HCT116 (cell line): ENCODE measurements around the gene VPS11. TPM values are rescaled to one million over a fixed set of nuclear protein-coding genes. Genes with fewer than 3 reads are reported as not detected.

Experiments used
- ATAC-seq: fragments of 200-7000 bp; cut with Tn5 transposase; 2 replicates; pipeline ENCODE4 v1.9.1; 2020; ENCODE audit warnings: mild to moderate bottlenecking, moderate library complexity
- BruUV-seq: library from RNA; stranded (reverse); fragments of 400-500 nt; replicated peaks from 2 replicates; lab custom pipeline; 2021; lab: Mats Ljungman, UMichigan
- CTCF ChIA-PET: fragments of 300-600 bp; sonication (Branson Sonifier 250); formaldehyde crosslinking; loops from one replicate; lab custom pipeline; 2021; ENCODE audit warnings: antibody characterized with exemption; lab: Charles Lee
- POLR2A ChIA-PET: fragments of 300-600, 350-600 bp; sonication (Branson Sonifier 250); formaldehyde crosslinking; loops from one replicate; lab custom pipeline; 2021; ENCODE audit warnings: antibody characterized with exemption; lab: Charles Lee
- RAD21 ChIA-PET, 2 experiments: fragments of 300-600 bp; sonication (Branson Sonifier 250); formaldehyde crosslinking; loops; one replicate each; lab custom pipeline; 2023; ENCODE audit warnings: low total read pairs in 2 of 2; ENCODE audit not compliant: uncharacterized antibody in 2 of 2, unreplicated experiment in 2 of 2, low non-redundant PET in 1 of 2; lab: Charles Lee
- DNase-seq: peaks from one replicate; pipeline ENCODE4 v3.0.0-alpha.2; 2010; ENCODE audit warnings: low read depth, low spot score
- H2AFZ ChIP-seq: fragments of 200-600 bp; shearing (Covaris generic), sonication (generic); 2 replicates; pipeline ENCODE4 v1.6.1; 2017; ENCODE audit warnings: low read depth, mixed run types, mixed read lengths, antibody characterized with exemption, low read length; ENCODE audit not compliant: poor library complexity, severe bottlenecking
- H3K27ac ChIP-seq: 2 replicates; pipeline ENCODE4 v1.5.1; 2012; ENCODE audit warnings: low read depth, low read length
- H3K27me3 ChIP-seq: fragments of 200-600 bp; sonication (generic); 2 replicates; pipeline ENCODE4 v1.6.1; 2016; ENCODE audit warnings: mixed run types, low read length, mixed read lengths; ENCODE audit not compliant: insufficient read depth
- H3K36me3 ChIP-seq, 2 experiments: fragments of 200-500 bp in 1 of 2; fragments of 200-600 bp in 1 of 2; sonication (Bioruptor generic) in 1 of 2; sonication (generic) in 1 of 2; 2 replicates each; pipeline versions ENCODE4 v1.5.1 to v1.6.1; 2014 to 2016; ENCODE audit warnings: low read length in 2 of 2, inconsistent platforms in 1 of 2, mixed read lengths in 1 of 2, mixed run types in 1 of 2; ENCODE audit not compliant: insufficient read depth in 2 of 2, control insufficient read depth in 1 of 2
- H3K4me1 ChIP-seq, 2 experiments: fragments of 200-600 bp in 1 of 2; sonication (generic) in 1 of 2; 2 replicates each; pipeline versions ENCODE4 v1.5.1 to v1.6.1; 2012 to 2017; ENCODE audit warnings: low read length in 2 of 2, inconsistent platforms in 1 of 2, mild to moderate bottlenecking in 1 of 2, mixed read lengths in 1 of 2, mixed run types in 1 of 2, moderate library complexity in 1 of 2; ENCODE audit not compliant: insufficient read depth in 2 of 2, control insufficient read depth in 1 of 2
- H3K4me2 ChIP-seq: fragments of 200-600 bp; sonication (generic); 2 replicates; pipeline ENCODE4 v1.6.1; 2017; ENCODE audit warnings: mixed run types, low read length, mixed read lengths
- H3K4me3 ChIP-seq, 2 experiments: fragments of 200-600 bp in 1 of 2; sonication (generic) in 1 of 2; replicated peaks in 1 of 2; 2 replicates each; pipeline ENCODE4 v1.5.1; 2011 to 2016; ENCODE audit warnings: low read length in 2 of 2, control low read depth in 1 of 2, low read depth in 1 of 2, mild to moderate bottlenecking in 1 of 2, mixed read lengths in 1 of 2, mixed run types in 1 of 2
- H3K79me2 ChIP-seq: fragments of 200-600 bp; sonication (generic); 2 replicates; pipeline ENCODE4 v1.6.1; 2017; ENCODE audit warnings: mild to moderate bottlenecking, mixed run types, low read length, moderate library complexity, mixed read lengths; ENCODE audit not compliant: insufficient read depth
- H3K9ac ChIP-seq: fragments of 200-600 bp; sonication (generic); 2 replicates; pipeline ENCODE4 v1.6.1; 2016; ENCODE audit warnings: low read length, mixed read lengths
- H3K9me2 ChIP-seq: fragments of 200-600 bp; sonication (generic), shearing (Covaris generic); 2 replicates; pipeline ENCODE4 v1.6.1; 2017; ENCODE audit warnings: mixed run types, mild to moderate bottlenecking, moderate library complexity; ENCODE audit not compliant: insufficient read depth
- H3K9me3 ChIP-seq, 2 experiments: fragments of 200-500 bp in 1 of 2; fragments of 200-600 bp in 1 of 2; sonication (Bioruptor generic) in 1 of 2; sonication (generic) in 1 of 2; 2 replicates each; pipeline ENCODE4 v1.6.1; 2014 to 2017; ENCODE audit warnings: low read length in 2 of 2, mixed read lengths in 2 of 2, inconsistent platforms in 1 of 2, low read depth in 1 of 2, mild to moderate bottlenecking in 1 of 2, mixed run types in 1 of 2, moderate library complexity in 1 of 2; ENCODE audit not compliant: control insufficient read depth in 1 of 2, insufficient read depth in 1 of 2
- H4K20me1 ChIP-seq: fragments of 200-600 bp; sonication (generic), shearing (Covaris generic); 2 replicates; pipeline ENCODE4 v1.6.1; 2017; ENCODE audit warnings: mixed run types, mild to moderate bottlenecking, moderate library complexity; ENCODE audit not compliant: insufficient read depth
- CEBPB ChIP-seq: IDR thresholded peaks from 2 replicates; pipeline ENCODE4 v1.6.1; 2012; ENCODE audit warnings: low read depth
- CTCF ChIP-seq, 3 experiments: fragments of 200-600 bp in 1 of 3; sonication (generic) in 1 of 3; IDR thresholded peaks in 2 of 3; conservative IDR thresholded peaks in 1 of 3; 2 replicates each; pipeline ENCODE4 v1.5.1; 2012 to 2017; ENCODE audit warnings: low read depth in 2 of 3, low read length in 2 of 3, antibody characterized with exemption in 1 of 3, borderline replicate concordance in 1 of 3, control low read depth in 1 of 3, mild to moderate bottlenecking in 1 of 3, mixed read lengths in 1 of 3, mixed run types in 1 of 3, moderate library complexity in 1 of 3; ENCODE audit not compliant: insufficient read depth in 1 of 3
- EGR1 ChIP-seq: IDR thresholded peaks from 2 replicates; pipeline ENCODE4 v1.6.1; 2012; ENCODE audit warnings: low read depth
- ELF1 ChIP-seq: IDR thresholded peaks from 2 replicates; pipeline ENCODE4 v1.6.1; 2012; ENCODE audit warnings: low read depth, borderline replicate concordance
- EZH2 ChIP-seq: fragments of 200-600 bp; sonication (generic); IDR thresholded peaks from 2 replicates; pipeline ENCODE4 v1.6.1; 2017; ENCODE audit warnings: antibody characterized with exemption, mixed run types
- EZH2phosphoT487 ChIP-seq: fragments of 200-600 bp; IDR thresholded peaks from 2 replicates; pipeline ENCODE4 v1.6.1; 2018; ENCODE audit warnings: antibody characterized with exemption, borderline replicate concordance
- JUND ChIP-seq: IDR thresholded peaks from 2 replicates; pipeline ENCODE4 v1.6.1; 2012
- POLR2A ChIP-seq: IDR thresholded peaks from 2 replicates; pipeline ENCODE4 v1.7.0; 2011; ENCODE audit warnings: borderline replicate concordance; ENCODE audit not compliant: insufficient read depth, insufficient read length; ENCODE audit errors: extremely low read depth
- RAD21 ChIP-seq: IDR thresholded peaks from 2 replicates; pipeline ENCODE4 v1.6.1; 2012; ENCODE audit warnings: low read depth, mild to moderate bottlenecking
- SIN3A ChIP-seq: IDR thresholded peaks from 2 replicates; pipeline ENCODE4 v1.6.1; 2012; ENCODE audit warnings: low read depth
- SP1 ChIP-seq: IDR thresholded peaks from 2 replicates; pipeline ENCODE4 v1.6.1; 2012; ENCODE audit warnings: low read depth
- YY1 ChIP-seq: IDR thresholded peaks from 2 replicates; pipeline ENCODE4 v1.6.1; 2011; ENCODE audit warnings: low read length, low read depth, moderate library complexity, mild to moderate bottlenecking; ENCODE audit not compliant: insufficient replicate concordance; ENCODE audit errors: extremely low read depth
- ZBTB33 ChIP-seq: IDR thresholded peaks from 2 replicates; pipeline ENCODE4 v1.6.1; 2011; ENCODE audit warnings: mild to moderate bottlenecking, low read length, moderate library complexity; ENCODE audit not compliant: insufficient replicate concordance; ENCODE audit errors: extremely low read depth
- ZFX ChIP-seq: fragments of 450-650 bp; IDR thresholded peaks from 2 replicates; pipeline ENCODE4 v1.6.1; 2017
- ZNF274 ChIP-seq: fragments of 200-500 bp; sonication (Bioruptor generic); IDR thresholded peaks from 2 replicates; pipeline ENCODE4 v1.6.1; 2014; ENCODE audit warnings: mild to moderate bottlenecking, low read depth, low read length, inconsistent platforms
- intact Hi-C: fragments of 100-400 bp; cut with micrococcal nuclease; formaldehyde crosslinking; loops from 2 replicates; pipeline ENCODE4 v1.10.0; 2022
- total RNA-seq: library from RNA; stranded (reverse); gene quantifications from one replicate; pipeline ENCODE4 v1.2.1, GENCODE V29; 2021; ENCODE audit not compliant: unreplicated experiment

Gene VPS11
- total RNA-seq, 1 experiment from 2014 or later: 20.4 TPM

GRCh38 chr11:119025099-119025473, 42.5 kb upstream of the VPS11 start:
- TF ChIP-seq RAD21 (no peak), JUND (no peak), SP1 (no peak), ELF1 (no peak), POLR2A (no peak), ZBTB33 (no peak)
- H3K4me2 ChIP-seq: no peak overlapping the region
- H4K20me1 ChIP-seq: no peaks in the 10 kb centered on the region
- CTCF ChIA-PET: no interaction called here
- ATAC-seq (no peak), DNase-seq (no peak)
- no TSS peak for BruUV-seq
- intact Hi-C loops: no loop called here
- H3K27ac ChIP-seq: no peak overlapping the region
- H3K36me3 ChIP-seq: peaks cover 21 to 38% of the 10 kb centered on the region in 2 experiments; a peak in 3 of 4 replicates
- no peaks in the 10 kb centered on the region for H3K9me3 ChIP-seq
- no peaks in the 10 kb centered on the region for H3K27me3 ChIP-seq
- no peaks in the 10 kb centered on the region for H3K9me2 ChIP-seq
- POLR2A ChIA-PET: interaction anchor here (1.0 kb wide), 1 partner anchor 31 kb away, joined by 3 read pairs; no protein-coding TSS in a partner anchor
- peaks cover 38% of the 10 kb centered on the region for H3K79me2 ChIP-seq
- peaks cover 8 to 30% of the 10 kb centered on the region in 2 experiments for H3K4me1 ChIP-seq
- RAD21 ChIA-PET: no interaction called here
- H3K9ac ChIP-seq: no peak overlapping the region
- H3K4me3 ChIP-seq: no peak overlapping the region
- H2AFZ ChIP-seq: no peak overlapping the region

DNA sequence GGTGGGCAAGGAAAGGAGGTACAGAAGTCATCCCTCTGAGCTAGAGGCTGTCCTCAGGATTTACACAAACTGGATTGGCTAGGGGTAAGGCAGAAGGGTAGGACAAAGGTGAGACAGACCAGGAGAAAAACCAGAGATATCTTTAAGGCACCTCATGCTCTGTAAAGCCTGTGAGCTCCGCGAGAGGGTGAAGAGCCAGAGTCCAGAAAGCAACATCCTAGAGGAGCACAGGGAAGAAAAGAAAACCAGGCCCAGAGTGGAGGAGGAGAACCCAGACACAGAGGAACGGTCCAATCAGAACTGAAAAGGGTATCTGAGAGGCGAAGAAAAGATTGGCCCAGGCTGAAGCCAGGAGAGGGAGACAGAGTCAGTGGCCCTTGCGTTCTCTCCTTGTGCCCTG, 42.1 kb upstream of the VPS11 start:
- CTCF ChIA-PET: no interaction called here
- H3K27ac ChIP-seq: no peak overlapping the region

More for the DNA sequence above, 42.1 kb upstream of the VPS11 start:
- Histone ChIP-seq H3K9ac (no peak overlapping the region), H3K36me3 (peaks cover 21 to 38% of the 10 kb centered on the region in 2 experiments; a peak in 3 of 4 replicates), H4K20me1 (no peaks in the 10 kb centered on the region), H2AFZ (no peak overlapping the region), H3K4me2 (no peak overlapping the region), H3K9me3 (no peaks in the 10 kb centered on the region), H3K4me3 (no peak overlapping the region), H3K79me2 (peaks cover 38% of the 10 kb centered on the region), H3K9me2 (no peaks in the 10 kb centered on the region), H3K4me1 (peaks cover 5 to 26% of the 10 kb centered on the region in 2 experiments), H3K27me3 (no peaks in the 10 kb centered on the region)
- no TSS peak for BruUV-seq
- TF ChIP-seq POLR2A: no peak
- TF ChIP-seq EZH2phosphoT487: no peak
- TF ChIP-seq CTCF (IDR thresholded peaks at IDR 0.05 in 2 of 3, conservative IDR thresholded peaks at IDR 0.05 in 1 of 3; ENCODE audit: borderline replicate concordance in 1 of 3, insufficient read depth in 1 of 3, low read depth in 2 of 3, low read length in 2 of 3): no peak
- TF ChIP-seq ELF1: no peak
- no peak for TF ChIP-seq RAD21
- no peak for TF ChIP-seq EGR1
- TF ChIP-seq YY1: no peak
- no peak for TF ChIP-seq ZFX
- TF ChIP-seq SIN3A: no peak
- no peak for TF ChIP-seq ZNF274
- no peak for TF ChIP-seq CEBPB
- TF ChIP-seq EZH2: no peak
- no peak for ATAC-seq
- no peak for DNase-seq
- POLR2A ChIA-PET: interaction anchor here (1.0 kb wide), 1 partner anchor 30 kb away, joined by 3 read pairs; no protein-coding TSS in a partner anchor
- intact Hi-C loops: no loop called here
- RAD21 ChIA-PET: no interaction called here
